HepG2 (cell line): ENCODE results near the gene CLEC10A. TPM values are rescaled to one million over a fixed set of nuclear protein-coding genes. Genes with fewer than 3 reads are reported as not detected.

Experiments
- AGO1 ChIP-seq: fragments of 200-400 bp; formaldehyde crosslinking; IDR thresholded peaks from 2 replicates; pipeline ENCODE4 v1.6.1; 2017; ENCODE audit warnings: mild to moderate bottlenecking, low read depth, low read length, moderate library complexity; ENCODE audit not compliant: poor library complexity, severe bottlenecking
- CSRNP2 ChIP-seq: sonication (generic); formaldehyde crosslinking; conservative IDR thresholded peaks from 2 replicates; pipeline ENCODE4 v1.8.0; 2022; ENCODE audit warnings: low read depth, missing genetic modification reagents
- HNF1A ChIP-seq, 2 experiments: sonication (generic) in 1 of 2; formaldehyde crosslinking in 1 of 2; IDR thresholded peaks; 2 replicates each; pipeline versions ENCODE4 v1.4.0 to v1.6.1; 2016 to 2020; ENCODE audit warnings: borderline replicate concordance in 1 of 2, low read depth in 1 of 2, mild to moderate bottlenecking in 1 of 2, missing genetic modification reagents in 1 of 2
- IRF1 ChIP-seq: sonication (generic); formaldehyde crosslinking; IDR thresholded peaks from 2 replicates; pipeline ENCODE4 v1.4.0; 2020; ENCODE audit warnings: low read depth, mild to moderate bottlenecking, missing genetic modification reagents
- MXI1 ChIP-seq: IDR thresholded peaks from 3 replicates; pipeline ENCODE4 v1.6.1; 2012; ENCODE audit warnings: low read depth, low read length, inconsistent platforms, borderline replicate concordance
- NPAS2 ChIP-seq: sonication (generic); formaldehyde crosslinking; IDR thresholded peaks from 2 replicates; pipeline ENCODE4 v1.8.0; 2022; ENCODE audit warnings: mild to moderate bottlenecking, missing genetic modification reagents, borderline replicate concordance
- NR0B2 ChIP-seq: sonication (generic); formaldehyde crosslinking; IDR thresholded peaks from 2 replicates; pipeline ENCODE4 v1.4.0; 2020; ENCODE audit warnings: mild to moderate bottlenecking, missing genetic modification reagents
- PBX2 ChIP-seq: IDR thresholded peaks from 2 replicates; pipeline ENCODE4 v1.6.1; 2016; ENCODE audit warnings: control low read depth
- SAP130 ChIP-seq: IDR thresholded peaks from 2 replicates; pipeline ENCODE4 v1.6.1; 2016; ENCODE audit warnings: low read depth
- SMAD1 ChIP-seq: sonication (generic); formaldehyde crosslinking; IDR thresholded peaks from 2 replicates; pipeline ENCODE4 v1.4.0; 2020; ENCODE audit warnings: missing genetic modification reagents, low read depth, mild to moderate bottlenecking, borderline replicate concordance
- TCF7L2 ChIP-seq: IDR thresholded peaks from 2 replicates; pipeline ENCODE4 v1.6.1; 2011; ENCODE audit warnings: mild to moderate bottlenecking, low read depth, low read length, moderate library complexity
- ZFAT ChIP-seq: sonication (generic); formaldehyde crosslinking; conservative IDR thresholded peaks from 2 replicates; pipeline ENCODE4 v1.8.1; 2023; ENCODE audit warnings: missing genetic modification reagents, inconsistent platforms
- ZNF280B ChIP-seq: sonication (generic); formaldehyde crosslinking; IDR thresholded peaks from 2 replicates; pipeline ENCODE4 v1.5.0; 2020; ENCODE audit warnings: missing genetic modification reagents, mild to moderate bottlenecking, borderline replicate concordance
- ZNF414 ChIP-seq: sonication (generic); formaldehyde crosslinking; IDR thresholded peaks from 2 replicates; pipeline ENCODE4 v1.5.0; 2020; ENCODE audit warnings: missing genetic modification reagents
- ZNF629 ChIP-seq: sonication (generic); formaldehyde crosslinking; conservative IDR thresholded peaks from 2 replicates; pipeline ENCODE4 v1.5.0; 2020; ENCODE audit warnings: missing genetic modification reagents
- polyA plus RNA-seq, 8 experiments: library from polyadenylated mRNA; depleted of rRNA in 3 of 8; stranded (reverse) in 7 of 8; unstranded in 1 of 8; fragments of >200 nt; fragmentation: Illumina TruSeq in 4 of 8; extraction: Trizol in 4 of 8; gene quantifications; 2 replicates each; pipeline versions ENCODE4 v1.2.1 to v1.2.3, GENCODE V29; 2011 to 2016; ENCODE audit warnings: low read depth in 4 of 8, missing spikeins in 1 of 8, mixed read lengths in 1 of 8; ENCODE audit not compliant: insufficient read depth in 1 of 8
- total RNA-seq, 5 experiments: library from RNA; depleted of rRNA; stranded (reverse); fragments of >200 nt; fragmentation: Illumina TruSeq; extraction: Trizol; gene quantifications; 2 replicates each; pipeline ENCODE4 v1.2.3, GENCODE V29; 2016; ENCODE audit warnings: low read depth in 1 of 5

The CLEC10A gene
- total and polyA plus RNA-seq, 2 of the 13 experiments (the other 11 are each of a cell fraction or from before 2014, with no cell fraction given), result 0.33 TPM; not detected in 1

- TF ChIP-seq TCF7L2, result no peak
- no peak; the same call in 1 of the 2 replicates for TF ChIP-seq HNF1A (IDR thresholded peaks at IDR 0.05; ENCODE audit: low read depth)
- peak; percentile 40; the same call in 1 of the 2 replicates for TF ChIP-seq HNF1A (CRISPR knock-in tag; IDR thresholded peaks at IDR 0.05; ENCODE audit: borderline replicate concordance)
- TF ChIP-seq PBX2, result no peak
- no peak for TF ChIP-seq ZFAT (CRISPR knock-in tag)
- no peak for TF ChIP-seq IRF1 (CRISPR knock-in tag)
- peak; percentile 88 for TF ChIP-seq SAP130 (CRISPR knock-in tag)
- TF ChIP-seq AGO1, result peak; percentile 38
- TF ChIP-seq SMAD1, result peak; percentile 58; the same call in 1 of the 2 replicates
- TF ChIP-seq ZNF629 (CRISPR knock-in tag), result 0 out of 2 replicates have a peak, but pooled peaks have one; percentile 28
- TF ChIP-seq NR0B2 (CRISPR knock-in tag), result no peak
- no peak for TF ChIP-seq NPAS2 (CRISPR knock-in tag)
- TF ChIP-seq MXI1, result peak; percentile 66; the same call in 1 of the 3 replicates
- TF ChIP-seq ZNF414, result peak; percentile 48; the same call in 1 of the 2 replicates
- no peak for TF ChIP-seq ZNF280B (CRISPR knock-in tag)
- TF ChIP-seq CSRNP2, result no peak
These were observed 44.3 kb downstream of the CLEC10A start, which contains the start of gene SLC16A13 (continued) for GRCh38 chr17:7035591-7036368.
